HUES48 (cell line): Measurements from ENCODE around the gene TGFBR3.

Experiments
- H3K27ac ChIP-seq: one replicate; pipeline ENCODE4 v1.7.0; 2013; ENCODE audit warnings: low read depth, low read length, inconsistent platforms
- H3K27me3 ChIP-seq: 2 replicates; pipeline ENCODE4 v1.6.1; 2013; ENCODE audit warnings: mild to moderate bottlenecking, low read length; ENCODE audit not compliant: control insufficient read depth, insufficient read depth
- H3K36me3 ChIP-seq: 2 replicates; pipeline ENCODE4 v1.6.1; 2013; ENCODE audit warnings: low read length; ENCODE audit not compliant: control insufficient read depth, insufficient read depth
- H3K4me1 ChIP-seq: 2 replicates; pipeline ENCODE4 v1.6.1; 2013; ENCODE audit warnings: mild to moderate bottlenecking, low read length; ENCODE audit not compliant: control insufficient read depth, insufficient read depth
- H3K4me3 ChIP-seq: 2 replicates; pipeline ENCODE4 v1.5.1; 2013; ENCODE audit warnings: mild to moderate bottlenecking, low read depth, low read length
- H3K9ac ChIP-seq: 2 replicates; pipeline ENCODE4 v1.6.1; 2013; ENCODE audit warnings: mild to moderate bottlenecking, low read depth, low read length, moderate library complexity
- H3K9me3 ChIP-seq: 2 replicates; pipeline ENCODE4 v1.6.1; 2013; ENCODE audit warnings: low read length; ENCODE audit not compliant: control insufficient read depth, insufficient read depth

Gene TGFBR3

DNA sequence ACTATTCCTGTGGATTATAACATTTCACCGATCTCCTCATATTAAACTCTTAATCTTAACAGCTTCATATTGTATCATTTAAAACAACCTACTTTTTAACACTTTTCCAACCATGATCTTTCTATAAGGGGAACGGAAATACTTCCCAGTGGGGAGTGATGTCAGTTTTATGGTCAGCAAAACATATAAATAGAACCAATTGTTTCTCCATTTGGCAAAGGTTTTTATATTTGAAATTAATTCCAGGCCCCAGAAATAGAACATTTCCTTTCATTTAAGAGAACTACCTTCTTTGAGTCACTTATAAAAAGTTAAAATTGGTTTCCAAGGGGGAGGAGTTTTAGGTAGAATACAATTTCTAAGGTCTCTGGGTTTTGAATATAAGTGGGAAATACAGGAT is 189.6 kb downstream of the TGFBR3 start:
- Histone ChIP-seq H3K9me3 (no peaks in the 10 kb centered on the region), H3K9ac (no peak overlapping the region), H3K27ac (no peak overlapping the region), H3K27me3 (no peaks in the 10 kb centered on the region), H3K4me1 (no peaks in the 10 kb centered on the region), H3K4me3 (no peak overlapping the region), H3K36me3 (no peaks in the 10 kb centered on the region)

DNA sequence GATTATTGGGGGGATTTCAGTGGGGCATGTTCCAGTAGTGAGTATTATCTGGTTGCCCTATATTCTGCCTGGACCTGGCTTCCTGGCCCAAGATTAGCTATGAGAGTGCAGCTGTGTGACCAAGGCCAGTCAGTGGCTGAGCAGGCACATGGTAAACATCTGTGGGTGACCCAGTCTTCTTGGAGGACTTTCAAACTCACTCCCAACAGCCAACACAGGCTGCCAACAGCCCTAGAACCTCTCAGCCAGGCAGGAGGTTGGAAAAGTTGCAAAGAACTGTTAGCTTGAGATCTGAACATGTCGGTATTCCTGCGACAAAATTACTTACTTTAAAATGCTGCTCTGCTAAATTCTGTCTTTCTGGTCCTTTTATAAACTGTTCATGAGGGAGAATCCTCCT is 192.4 kb downstream of the TGFBR3 start:
- H3K27ac ChIP-seq: no peak overlapping the region
- peaks cover 16% of the 10 kb centered on the region for H3K4me1 ChIP-seq
- H3K9ac ChIP-seq: no peak overlapping the region
- H3K27me3 ChIP-seq: no peaks in the 10 kb centered on the region
- H3K4me3 ChIP-seq: no peak overlapping the region
- no peaks in the 10 kb centered on the region for H3K36me3 ChIP-seq
- no peaks in the 10 kb centered on the region for H3K9me3 ChIP-seq

DNA sequence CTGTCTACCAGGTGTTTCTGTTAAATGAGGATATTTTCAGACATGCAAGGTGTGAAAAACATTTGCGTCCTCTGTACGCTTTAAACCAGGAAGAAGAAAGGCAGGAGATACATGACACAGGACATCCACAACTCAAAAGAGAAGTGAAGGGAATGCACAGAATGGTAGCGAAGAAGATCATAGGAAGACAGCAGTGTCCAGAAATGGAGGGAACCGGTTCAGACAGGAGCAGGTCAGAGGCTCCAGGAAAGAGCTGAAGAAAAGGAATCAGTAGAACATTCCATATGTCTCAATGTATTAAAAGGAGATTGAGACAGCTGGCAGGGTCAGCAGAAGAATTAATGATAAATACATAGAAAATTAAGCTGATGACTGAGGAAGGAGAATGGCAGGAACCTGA is 194.4 kb downstream of the TGFBR3 start:
- no peaks in the 10 kb centered on the region for H3K9me3 ChIP-seq
- no peak overlapping the region for H3K9ac ChIP-seq
- peaks cover 17% of the 10 kb centered on the region for H3K4me1 ChIP-seq
- no peaks in the 10 kb centered on the region for H3K27me3 ChIP-seq
- no peaks in the 10 kb centered on the region for H3K36me3 ChIP-seq
- H3K4me3 ChIP-seq: no peak overlapping the region
- no peak overlapping the region for H3K27ac ChIP-seq

DNA sequence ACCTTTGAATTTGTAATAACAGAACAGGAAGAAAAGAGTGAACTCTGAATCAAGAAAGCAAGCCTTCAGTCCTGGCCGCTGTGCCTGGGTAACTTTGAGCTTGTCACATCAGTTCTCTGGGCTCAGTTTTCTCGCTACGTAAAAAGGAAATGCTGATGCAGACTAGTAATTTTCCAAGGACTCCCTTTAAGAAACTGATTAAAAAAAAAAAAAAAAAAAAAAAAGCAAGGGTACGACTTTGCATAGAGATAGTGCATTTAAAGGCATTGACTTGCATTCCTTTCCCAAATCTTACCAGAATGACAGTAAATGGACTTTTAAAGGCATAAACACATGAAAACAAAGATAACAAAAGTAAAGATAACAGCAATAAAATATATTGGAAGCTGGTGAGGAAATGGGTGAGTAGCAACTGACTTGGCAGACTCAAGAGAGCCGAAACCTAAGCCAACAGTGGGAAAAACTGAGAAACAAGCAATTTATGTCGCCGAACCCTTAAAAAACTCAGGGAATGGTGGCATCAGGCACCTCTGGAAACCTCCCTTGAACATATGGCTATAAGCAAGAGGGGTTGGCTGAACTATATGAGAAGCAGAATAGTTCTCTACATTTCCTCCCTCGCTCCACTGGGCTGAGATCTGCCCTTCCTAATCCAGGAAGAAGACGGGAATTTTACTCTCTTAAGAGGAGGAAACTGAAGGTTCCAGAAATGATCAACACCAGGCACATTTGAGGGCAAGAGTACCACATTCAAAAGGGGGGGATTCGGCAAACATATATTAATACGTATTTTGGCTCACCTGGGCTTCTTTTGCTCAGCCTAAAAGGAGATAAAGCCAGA is 196.1 kb downstream of the TGFBR3 start:
- no peak overlapping the region for H3K27ac ChIP-seq
- no peaks in the 10 kb centered on the region for H3K27me3 ChIP-seq
- peaks cover 23% of the 10 kb centered on the region for H3K4me1 ChIP-seq
- H3K9me3 ChIP-seq: no peaks in the 10 kb centered on the region
- no peak overlapping the region for H3K9ac ChIP-seq
- no peak overlapping the region for H3K4me3 ChIP-seq
- no peaks in the 10 kb centered on the region for H3K36me3 ChIP-seq

DNA sequence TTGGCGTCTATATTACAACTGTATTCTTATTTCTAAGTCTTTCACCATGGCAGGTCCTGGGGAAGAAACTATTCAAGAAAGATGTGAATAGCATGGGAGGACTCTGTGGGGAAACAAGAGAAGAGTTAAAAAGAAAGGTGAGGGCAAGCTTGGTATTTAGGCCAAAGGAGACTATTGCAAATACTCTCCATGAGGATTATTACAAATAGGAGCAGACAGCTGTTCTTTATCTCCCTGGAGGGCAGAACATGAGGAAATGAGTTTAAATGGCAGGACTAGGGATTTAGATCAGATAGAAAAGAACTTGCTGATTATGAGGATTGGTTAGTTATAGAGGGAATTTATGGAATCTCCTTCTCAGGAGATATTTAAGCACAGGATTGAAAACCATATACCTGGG is 198.5 kb downstream of the TGFBR3 start:
- H3K9ac ChIP-seq: no peak overlapping the region
- H3K27ac ChIP-seq: no peak overlapping the region
- peaks cover 43% of the 10 kb centered on the region for H3K4me1 ChIP-seq
- no peaks in the 10 kb centered on the region for H3K9me3 ChIP-seq
- no peaks in the 10 kb centered on the region for H3K36me3 ChIP-seq
- H3K27me3 ChIP-seq: no peaks in the 10 kb centered on the region
- no peak overlapping the region for H3K4me3 ChIP-seq

DNA sequence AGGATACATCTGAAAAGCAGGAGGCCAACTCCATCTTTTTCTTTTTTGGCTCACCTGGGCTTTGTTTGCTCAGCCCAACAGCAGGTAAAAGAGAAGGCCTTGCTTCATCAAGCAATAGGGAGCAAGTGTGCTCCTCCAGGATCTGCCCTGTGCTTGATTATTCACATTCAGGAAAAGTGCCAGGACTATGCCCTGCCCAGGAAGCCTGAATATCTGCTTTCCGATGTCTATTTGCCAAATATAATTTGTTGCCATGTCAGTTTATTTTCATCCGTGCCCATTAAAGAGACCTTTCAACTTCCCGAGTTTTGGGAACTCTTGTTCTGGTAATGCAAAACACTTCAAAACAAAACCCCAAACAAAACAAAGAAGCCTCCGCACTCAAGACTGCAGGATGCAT is 200.0 kb downstream of the TGFBR3 start:
- Histone ChIP-seq H3K4me3 (no peak overlapping the region), H3K27me3 (no peaks in the 10 kb centered on the region), H3K4me1 (peaks cover 43% of the 10 kb centered on the region), H3K27ac (no peak overlapping the region), H3K36me3 (no peaks in the 10 kb centered on the region), H3K9ac (no peak overlapping the region), H3K9me3 (no peaks in the 10 kb centered on the region)

DNA sequence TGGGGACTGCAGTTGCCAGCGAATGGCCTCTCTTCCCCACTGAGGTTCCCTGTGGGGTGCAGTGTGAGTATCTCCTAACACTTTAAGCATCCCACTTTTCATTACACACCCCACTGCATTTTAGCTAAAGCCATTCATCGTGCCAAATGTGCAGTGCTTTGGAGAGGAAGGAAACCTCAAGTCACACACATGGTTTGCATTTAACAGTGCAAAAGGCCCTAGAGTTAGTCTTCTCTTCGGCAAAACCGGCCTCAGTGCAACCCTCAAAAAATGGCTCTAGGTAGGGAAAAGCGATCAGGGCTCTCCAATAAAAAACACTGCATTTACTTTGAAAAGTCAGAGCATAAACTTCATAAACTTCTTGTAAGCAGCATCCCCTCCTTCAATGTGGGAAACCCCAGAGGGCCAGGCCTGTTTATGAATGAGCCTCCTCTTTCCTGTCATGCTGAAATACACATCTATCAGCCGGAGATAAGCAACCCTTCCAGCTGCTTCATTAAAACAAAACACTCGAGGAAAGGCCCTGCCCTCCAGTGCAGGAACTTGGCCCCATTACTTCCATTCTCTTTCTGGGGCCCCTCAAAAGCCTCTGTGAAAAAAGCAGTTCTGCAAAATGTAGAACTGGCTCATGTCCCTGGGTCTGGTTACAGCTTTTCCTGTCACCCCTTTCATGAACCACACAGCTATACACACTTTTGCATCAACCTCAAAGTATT is 201.3 kb downstream of the TGFBR3 start:
- Histone ChIP-seq H3K9me3 (no peaks in the 10 kb centered on the region), H3K9ac (no peak overlapping the region), H3K4me1 (peaks cover 40% of the 10 kb centered on the region), H3K27ac (no peak overlapping the region), H3K4me3 (no peak overlapping the region), H3K36me3 (no peaks in the 10 kb centered on the region), H3K27me3 (no peaks in the 10 kb centered on the region)

DNA sequence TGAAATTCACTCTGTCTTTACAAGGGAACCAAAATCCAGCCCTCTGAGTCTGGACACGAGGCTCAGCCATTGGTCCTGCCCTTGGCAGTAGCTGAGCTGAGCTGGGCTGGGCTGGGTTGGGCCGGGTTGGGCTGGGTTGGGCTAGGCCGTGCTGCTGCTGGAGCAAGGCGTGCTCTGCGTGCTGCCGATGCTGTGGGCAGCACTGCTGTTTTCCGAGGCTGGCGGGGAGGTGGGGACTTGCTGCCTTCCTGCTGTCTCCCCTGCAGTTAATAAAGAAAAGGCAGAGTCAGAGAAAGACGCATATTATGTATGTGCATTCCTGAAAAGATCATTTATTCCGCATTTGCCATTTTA is 202.4 kb downstream of the TGFBR3 start:
- no peak overlapping the region for H3K4me3 ChIP-seq
- no peaks in the 10 kb centered on the region for H3K9me3 ChIP-seq
- H3K4me1 ChIP-seq: peaks cover 30% of the 10 kb centered on the region
- no peaks in the 10 kb centered on the region for H3K27me3 ChIP-seq
- H3K36me3 ChIP-seq: no peaks in the 10 kb centered on the region
- no peak overlapping the region for H3K9ac ChIP-seq
- peak overlapping the region; percentile 17 for H3K27ac ChIP-seq

DNA sequence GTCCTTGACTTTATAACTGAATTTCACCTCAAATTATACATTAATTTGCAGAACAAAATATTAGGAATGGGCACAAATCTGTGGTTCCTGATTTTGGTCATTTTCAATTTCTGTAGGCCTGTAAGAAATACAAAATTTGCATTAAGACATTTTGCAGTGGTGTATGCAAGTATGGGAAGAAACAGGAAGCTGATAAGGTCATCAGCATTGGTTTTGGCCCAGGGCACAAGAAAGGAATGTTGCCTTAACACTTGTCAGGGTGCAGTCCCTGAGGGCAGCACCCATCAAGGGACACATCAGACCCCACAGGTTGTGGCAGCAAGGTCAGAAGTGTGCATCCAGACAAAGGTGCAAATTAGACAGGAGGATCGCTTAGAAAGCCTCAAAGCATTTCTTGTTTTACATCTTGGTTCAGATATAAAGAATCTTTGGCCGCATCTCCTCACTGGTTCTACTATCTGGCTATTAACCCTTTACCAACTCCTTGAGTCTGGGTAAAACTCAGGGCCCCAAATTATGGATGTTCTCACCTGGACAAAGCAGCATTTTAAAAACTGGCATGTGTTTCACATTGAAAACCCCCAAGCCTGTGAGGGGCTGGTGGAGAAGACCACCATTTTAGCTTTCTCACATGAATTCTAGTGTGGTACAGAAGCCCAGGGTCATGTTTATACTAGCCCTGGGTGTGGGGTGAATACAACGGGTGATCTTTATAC is 202.9 kb downstream of the TGFBR3 start:
- no peaks in the 10 kb centered on the region for H3K27me3 ChIP-seq

DNA sequence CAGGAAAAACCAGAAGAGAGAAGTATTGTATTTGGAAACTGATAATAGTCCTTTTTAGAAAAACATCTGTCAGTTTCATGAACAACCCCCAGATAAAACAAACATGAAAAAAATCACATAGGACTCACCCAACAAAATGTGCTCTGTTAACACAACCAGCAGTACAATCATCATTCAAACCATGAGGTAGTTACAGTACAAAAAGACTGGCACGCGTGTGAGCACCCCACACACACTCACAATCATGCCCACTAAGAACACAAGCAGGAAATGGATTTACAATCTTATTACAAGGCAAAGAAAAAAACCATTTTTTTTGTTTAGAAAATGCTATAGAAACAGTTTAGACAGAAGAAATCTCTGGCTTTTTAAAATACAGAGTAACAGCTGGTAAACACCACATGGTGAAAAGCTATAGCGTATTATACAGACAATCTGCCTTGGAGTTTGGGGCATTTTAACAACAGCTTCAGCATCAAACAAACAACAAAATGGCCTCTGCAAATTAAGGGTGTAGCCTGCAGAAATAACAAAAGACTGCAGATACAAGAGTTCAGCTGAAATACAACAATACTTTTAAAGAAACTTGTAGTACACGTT is 205.3 kb downstream of the TGFBR3 start:
- H3K9ac ChIP-seq: no peak overlapping the region
- H3K4me3 ChIP-seq: no peak overlapping the region
- peaks cover 25% of the 10 kb centered on the region for H3K4me1 ChIP-seq
- H3K27me3 ChIP-seq: no peaks in the 10 kb centered on the region
- H3K27ac ChIP-seq: no peak overlapping the region
- H3K36me3 ChIP-seq: no peaks in the 10 kb centered on the region
- no peaks in the 10 kb centered on the region for H3K9me3 ChIP-seq

More for the DNA sequence above, 202.9 kb downstream of the TGFBR3 start:
- Histone ChIP-seq H3K4me3 (no peak overlapping the region), H3K27ac (peak overlapping the region; percentile 17), H3K36me3 (no peaks in the 10 kb centered on the region), H3K9ac (no peak overlapping the region), H3K9me3 (no peaks in the 10 kb centered on the region), H3K4me1 (peaks cover 29% of the 10 kb centered on the region)
